Posterior vena cava (tissue), 2 donors: ENCODE data around the gene GLS. TPM values are rescaled to one million over a fixed set of nuclear protein-coding genes. Genes with fewer than 3 reads are reported as not detected.
A peak's percentile ranks its signal among the peaks of the same experiment; 100 is the strongest.

ENCODE experiments used
- DNase-seq: peaks from one replicate; pipeline ENCODE4 v3.0.0-alpha.2; 2020; ENCODE audit warnings: low spot score
- intact Hi-C, 2 donors: fragments of 100-400 bp; cut with DNase I; formaldehyde crosslinking; loops; one replicate each; pipeline versions ENCODE4 v1.14.1 to v1.14.2; 2022 to 2023
- total RNA-seq, 2 donors: library from RNA; stranded (reverse); fragmentation: NEBNext Ultra II Directional; extraction: Animal tissue kit (Norgen Biotek cat#: 25700); gene quantifications; one replicate each; pipeline ENCODE4 v1.2.1, GENCODE V29; 2021
- donor health status: DM: yes; HTN: yes; CAD: no.
- donor health status: DM: yes; HTN: yes; CAD: no.

GLS gene
- total RNA-seq, 2 donors from 2014 or later: 231 to 237 TPM

- intact Hi-C loops: no loop called here
- DNase-seq: no peak
Measured at GRCh38 chr2:190999949-191000665, 119.5 kb downstream of the GLS start.

- no peak for DNase-seq
- intact Hi-C loops: no loop called here
Measured at GRCh38 chr2:191001032-191001431, 120.4 kb downstream of the GLS start.

- DNase-seq: no peak
Measured at GRCh38 chr2:191001624-191002023, 121.0 kb downstream of the GLS start.

GRCh38 chr2:191003405-191004309 lies 123.0 kb downstream of the GLS start:
- DNase-seq: no peak
- intact Hi-C loops: no loop called here

More at GRCh38 chr2:191001624-191002023, 121.0 kb downstream of the GLS start:
- intact Hi-C loops: no loop called here

GRCh38 chr2:191006297-191006696 lies 125.7 kb downstream of the GLS start:
- no peak for DNase-seq
- intact Hi-C loops: no loop called here

GRCh38 chr2:191006997-191007783 lies 126.6 kb downstream of the GLS start:
- intact Hi-C loops: no loop called here
- no peak for DNase-seq

- intact Hi-C loops: loop anchor here in 1 of 2 donors (2.0 kb wide), 1 partner anchor 47 kb away; no protein-coding TSS in a partner anchor
- no peak for DNase-seq
Measured at GRCh38 chr2:191008286-191008685, 127.7 kb downstream of the GLS start.

GRCh38 chr2:191009541-191010374 lies 129.1 kb downstream of the GLS start:
- DNase-seq: no peak
- intact Hi-C loops: loop anchor here in 1 of 2 donors (2.0 kb wide), 1 partner anchor 49 kb away; no protein-coding TSS in a partner anchor

GRCh38 chr2:191010887-191011885 lies 130.6 kb downstream of the GLS start:
- intact Hi-C loops: no loop called here
- DNase-seq: no peak

- intact Hi-C loops: no loop called here
- no peak for DNase-seq
Measured at GRCh38 chr2:191012346-191012745, 131.7 kb downstream of the GLS start.

GRCh38 chr2:191012845-191013681 lies 132.4 kb downstream of the GLS start:
- no peak for DNase-seq
- intact Hi-C loops: no loop called here

- no peak for DNase-seq
- intact Hi-C loops: no loop called here
Measured at GRCh38 chr2:191013682-191013931, 133.0 kb downstream of the GLS start.

GRCh38 chr2:191013932-191014652 lies 133.5 kb downstream of the GLS start, which contains the start of gene STAT1:
Gene STAT1, minus strand, starts transcription at chr2:191014171. Its CDS starts 4,168 bp downstream, at chr2:191010003.
- intact Hi-C loops: no loop called here
- peak; percentile 98 for DNase-seq

- intact Hi-C loops: no loop called here
- no peak for DNase-seq
Measured at GRCh38 chr2:191014653-191015020, 134.0 kb downstream of the GLS start.
